Choroid plexus epithelial cell (primary cell): Measurements from ENCODE around the gene POU2AF3.

ENCODE experiments used
- DNase-seq: peaks from one replicate; pipeline ENCODE4 v3.0.0-alpha.2; 2010; ENCODE audit warnings: low read depth
- H3K4me3 ChIP-seq: 2 replicates; pipeline ENCODE4 v1.5.1; 2011; ENCODE audit warnings: low read depth, mild to moderate bottlenecking, control low read depth, low read length, moderate library complexity
- TF ChIP-seq, protein P1 (sequence below): conservative IDR thresholded peaks from 2 replicates; pipeline ENCODE4 v1.5.1; 2011; ENCODE audit warnings: low read depth, mild to moderate bottlenecking, control low read depth, inconsistent platforms, low read length, moderate library complexity

The POU2AF3 gene, protein sequence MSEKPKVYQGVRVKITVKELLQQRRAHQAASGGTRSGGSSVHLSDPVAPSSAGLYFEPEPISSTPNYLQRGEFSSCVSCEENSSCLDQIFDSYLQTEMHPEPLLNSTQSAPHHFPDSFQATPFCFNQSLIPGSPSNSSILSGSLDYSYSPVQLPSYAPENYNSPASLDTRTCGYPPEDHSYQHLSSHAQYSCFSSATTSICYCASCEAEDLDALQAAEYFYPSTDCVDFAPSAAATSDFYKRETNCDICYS

DNA sequence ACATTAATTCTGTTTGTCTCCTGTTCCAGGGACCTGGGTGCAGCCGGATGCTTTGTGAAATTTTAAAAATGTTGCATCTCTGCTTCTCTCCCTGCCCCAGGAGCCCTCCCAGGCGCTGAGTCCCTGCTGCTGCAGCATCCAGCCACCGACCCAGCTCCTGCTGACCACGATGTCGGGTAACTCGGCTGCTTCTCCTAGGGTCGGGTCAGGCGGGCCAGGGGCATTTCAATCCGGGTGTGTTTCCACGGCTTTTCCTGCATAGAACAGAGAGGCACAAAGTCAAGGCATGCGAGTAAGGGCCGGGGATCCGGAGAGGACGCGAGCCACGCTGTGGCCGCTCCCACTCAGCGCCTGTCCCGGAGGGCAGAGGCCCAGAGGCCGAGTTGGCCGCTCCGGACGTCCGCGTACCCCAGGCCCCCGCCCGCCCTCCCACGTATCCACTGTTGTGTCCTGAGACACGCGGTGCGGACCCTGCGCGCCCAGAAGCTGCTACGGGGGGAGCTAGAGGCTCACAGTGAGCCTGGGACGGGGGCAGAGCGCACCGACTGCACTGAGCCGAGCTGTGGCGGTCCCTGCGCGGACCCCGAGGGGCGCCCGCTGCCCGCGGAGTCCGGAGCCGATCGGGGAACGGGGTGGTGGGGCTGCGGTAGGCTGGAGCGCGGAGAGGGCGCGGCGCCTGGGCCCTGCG, at the start of gene POU2AF3:
Gene POU2AF3 (plus strand): TSS at position 134 of the 688 bp plus-strand sequence. CDS start 36 bp downstream, at position 170.
- DNase-seq = no peak
- H3K4me3 ChIP-seq = peak within 1 kb of the TSS; percentile 58
- TF ChIP-seq, protein P1, sequence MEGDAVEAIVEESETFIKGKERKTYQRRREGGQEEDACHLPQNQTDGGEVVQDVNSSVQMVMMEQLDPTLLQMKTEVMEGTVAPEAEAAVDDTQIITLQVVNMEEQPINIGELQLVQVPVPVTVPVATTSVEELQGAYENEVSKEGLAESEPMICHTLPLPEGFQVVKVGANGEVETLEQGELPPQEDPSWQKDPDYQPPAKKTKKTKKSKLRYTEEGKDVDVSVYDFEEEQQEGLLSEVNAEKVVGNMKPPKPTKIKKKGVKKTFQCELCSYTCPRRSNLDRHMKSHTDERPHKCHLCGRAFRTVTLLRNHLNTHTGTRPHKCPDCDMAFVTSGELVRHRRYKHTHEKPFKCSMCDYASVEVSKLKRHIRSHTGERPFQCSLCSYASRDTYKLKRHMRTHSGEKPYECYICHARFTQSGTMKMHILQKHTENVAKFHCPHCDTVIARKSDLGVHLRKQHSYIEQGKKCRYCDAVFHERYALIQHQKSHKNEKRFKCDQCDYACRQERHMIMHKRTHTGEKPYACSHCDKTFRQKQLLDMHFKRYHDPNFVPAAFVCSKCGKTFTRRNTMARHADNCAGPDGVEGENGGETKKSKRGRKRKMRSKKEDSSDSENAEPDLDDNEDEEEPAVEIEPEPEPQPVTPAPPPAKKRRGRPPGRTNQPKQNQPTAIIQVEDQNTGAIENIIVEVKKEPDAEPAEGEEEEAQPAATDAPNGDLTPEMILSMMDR = no peak

DNA sequence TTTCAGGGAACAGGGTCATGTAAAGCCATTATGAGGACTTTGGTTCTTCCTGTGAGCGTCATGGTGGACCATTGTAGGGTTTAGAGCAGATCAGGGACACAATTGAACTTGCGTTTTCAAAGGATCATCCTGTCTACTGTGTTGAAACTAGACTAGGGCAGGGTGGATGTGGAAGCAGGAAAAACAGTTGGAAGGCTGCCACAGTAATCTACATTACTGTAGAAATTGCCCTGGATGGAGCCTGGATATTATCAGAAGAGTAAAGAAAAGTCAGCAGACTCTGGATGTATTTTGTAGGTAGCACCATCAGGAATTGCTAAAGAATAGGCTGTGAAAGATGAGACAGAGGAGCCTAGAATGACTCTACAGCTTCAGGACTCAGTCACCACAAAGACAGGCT, 47.4 kb upstream of the POU2AF3 start:
- no peak overlapping the region for H3K4me3 ChIP-seq
- TF ChIP-seq, protein P1 = no peak
- no peak for DNase-seq

DNA sequence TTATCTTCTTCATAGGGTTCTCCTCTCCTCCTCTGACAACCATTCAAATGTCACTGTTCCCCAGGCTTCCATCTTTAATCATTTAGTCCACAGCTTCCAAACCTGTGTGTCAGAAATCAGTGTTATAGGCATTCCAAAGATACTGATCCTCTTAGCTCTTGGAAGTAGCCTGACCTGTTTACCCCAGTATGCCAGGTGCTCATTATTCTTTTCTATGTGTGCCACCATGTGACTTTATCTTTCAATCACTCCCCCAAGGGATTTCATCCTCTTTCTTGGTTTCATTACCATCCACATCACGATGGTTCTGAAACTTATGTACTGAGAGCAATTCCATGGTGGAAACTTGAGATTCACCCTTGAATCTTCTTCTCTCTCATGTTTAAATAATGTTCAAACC, 45.2 kb upstream of the POU2AF3 start:
- TF ChIP-seq, protein P1 = no peak

DNA sequence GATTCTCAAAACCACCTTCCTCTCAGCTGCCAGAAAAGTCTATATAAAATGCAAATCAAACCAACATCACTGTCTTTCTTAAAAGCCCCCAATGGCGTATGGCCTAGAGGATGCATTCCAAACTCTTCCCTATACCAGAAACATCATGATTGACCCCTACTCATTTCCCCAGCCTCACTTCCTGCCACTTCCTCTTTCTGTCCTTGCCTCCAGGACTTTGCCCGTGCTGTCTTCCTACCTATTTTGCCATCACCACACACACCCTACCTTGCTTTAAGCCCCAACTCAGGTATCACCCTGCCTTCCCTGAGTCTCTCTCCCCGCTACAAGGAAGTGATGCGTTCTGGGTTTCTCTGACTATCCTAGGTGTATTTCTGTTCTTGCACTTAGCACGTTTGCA, 44.7 kb upstream of the POU2AF3 start:
- TF ChIP-seq, protein P1 = no peak
- no peak for DNase-seq
- no peak overlapping the region for H3K4me3 ChIP-seq

More for the DNA sequence above, 45.2 kb upstream of the POU2AF3 start:
- H3K4me3 ChIP-seq = no peak overlapping the region
- DNase-seq = no peak

DNA sequence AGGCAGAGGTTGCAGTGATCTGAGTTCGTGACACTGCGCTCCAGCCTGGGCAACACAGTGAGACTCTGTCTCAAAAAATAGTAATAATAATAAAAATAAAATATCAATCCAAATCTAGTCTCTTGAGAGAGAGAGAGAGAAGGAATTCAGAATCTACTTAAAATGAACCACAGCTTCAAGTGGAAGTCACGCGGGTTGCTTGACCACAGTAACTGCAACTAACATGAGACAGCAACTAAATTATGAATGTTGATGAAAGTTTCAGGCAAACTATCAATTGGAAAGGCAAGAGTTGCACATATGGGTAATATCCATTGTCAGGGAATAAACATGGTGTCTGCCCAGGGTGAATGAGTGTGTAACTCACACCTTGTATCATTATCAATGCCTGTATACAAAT, 40.3 kb upstream of the POU2AF3 start:
- H3K4me3 ChIP-seq = no peak overlapping the region
- TF ChIP-seq, protein P1 = no peak
- no peak for DNase-seq

DNA sequence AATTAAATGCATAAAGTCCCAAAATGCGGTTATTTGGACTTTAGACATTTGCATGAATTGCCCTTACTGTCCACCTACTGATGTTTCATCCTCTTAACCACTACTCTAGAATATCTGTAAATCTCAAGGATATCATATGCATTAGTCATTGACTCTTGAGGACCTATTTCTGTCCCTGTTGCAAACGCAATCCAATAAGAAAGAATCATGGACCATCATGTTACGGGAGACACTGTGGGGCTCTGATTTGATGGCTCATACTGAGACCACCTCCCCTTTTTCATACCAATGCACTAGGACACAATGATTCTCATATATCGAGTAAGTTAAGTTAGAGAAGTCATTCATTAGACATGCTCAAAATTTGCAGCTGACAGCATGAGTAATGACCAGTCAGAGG, 38.5 kb upstream of the POU2AF3 start:
- H3K4me3 ChIP-seq = no peak overlapping the region
- DNase-seq = peak; percentile 15
- TF ChIP-seq, protein P1 = no peak
